ENCODE data around the gene FCN1.
"Not testable (repeated sequence)": the region's sequence is repeated elsewhere in the genome, so short reads cannot be mapped to it uniquely, and the experiment has no call there.

The FCN1 gene

GRCh38 chr9:134917431-134918373 lies at the start of gene FCN1:
TSS of gene FCN1 (minus strand) at chr9:134917912. CDS start at chr9:134917871, 41 bp downstream.
- DNase-seq, result no peak

GRCh38 chr9:134966697-134967546 lies 49.2 kb upstream of the FCN1 start:
- DNase-seq, result no peak

- no peak for DNase-seq
Measured at GRCh38 chr9:134966270-134966669, 48.6 kb upstream of the FCN1 start.

GRCh38 chr9:134965851-134966250 lies 48.1 kb upstream of the FCN1 start:
- DNase-seq, result no peak

GRCh38 chr9:134965411-134965810 lies 47.7 kb upstream of the FCN1 start:
- DNase-seq, result no peak

- DNase-seq, result no peak
Measured at GRCh38 chr9:134964271-134965055, 46.8 kb upstream of the FCN1 start.

GRCh38 chr9:134963546-134963945 lies 45.8 kb upstream of the FCN1 start:
- no peak for DNase-seq

- DNase-seq, result no peak
Measured at GRCh38 chr9:134962973-134963364, 45.3 kb upstream of the FCN1 start.

- no peak for DNase-seq
Measured at GRCh38 chr9:134962065-134962972, 44.6 kb upstream of the FCN1 start.

GRCh38 chr9:134961331-134962064 lies 43.8 kb upstream of the FCN1 start:
- no peak for DNase-seq

GRCh38 chr9:134960701-134961181 lies 43.0 kb upstream of the FCN1 start:
- DNase-seq, result no peak

GRCh38 chr9:134959971-134960310 lies 42.2 kb upstream of the FCN1 start:
- DNase-seq, result no peak

GRCh38 chr9:134959126-134959970 lies 41.6 kb upstream of the FCN1 start:
- no peak for DNase-seq

GRCh38 chr9:134957945-134958227 lies 40.2 kb upstream of the FCN1 start:
- DNase-seq, result no peak

GRCh38 chr9:134957165-134957944 lies 39.6 kb upstream of the FCN1 start:
- no peak for DNase-seq

GRCh38 chr9:134956387-134956786 lies 38.7 kb upstream of the FCN1 start:
- not testable (repeated sequence) for DNase-seq

GRCh38 chr9:134955801-134956200 lies 38.1 kb upstream of the FCN1 start:
- no peak for DNase-seq

- no peak for DNase-seq
Measured at GRCh38 chr9:134955156-134955555, 37.4 kb upstream of the FCN1 start.

GRCh38 chr9:134951994-134952393 lies 34.3 kb upstream of the FCN1 start:
- DNase-seq, result no peak

Data from activated CD4-positive, alpha-beta T cell treated with anti-CD3 and anti-CD28 coated beads, Interleukin-2, amount 50 U/mL, for 16 hours (primary cell).